GM19438 (cell line): ENCODE measurements around the gene FEN1.

Experiments used
- ATAC-seq: cut with Tn5 transposase; IDR thresholded peaks from one replicate; pipeline ENCODE4 v1.9.1; 2021; ENCODE audit warnings: low read depth; ENCODE audit not compliant: unreplicated experiment

Gene FEN1

DNA sequence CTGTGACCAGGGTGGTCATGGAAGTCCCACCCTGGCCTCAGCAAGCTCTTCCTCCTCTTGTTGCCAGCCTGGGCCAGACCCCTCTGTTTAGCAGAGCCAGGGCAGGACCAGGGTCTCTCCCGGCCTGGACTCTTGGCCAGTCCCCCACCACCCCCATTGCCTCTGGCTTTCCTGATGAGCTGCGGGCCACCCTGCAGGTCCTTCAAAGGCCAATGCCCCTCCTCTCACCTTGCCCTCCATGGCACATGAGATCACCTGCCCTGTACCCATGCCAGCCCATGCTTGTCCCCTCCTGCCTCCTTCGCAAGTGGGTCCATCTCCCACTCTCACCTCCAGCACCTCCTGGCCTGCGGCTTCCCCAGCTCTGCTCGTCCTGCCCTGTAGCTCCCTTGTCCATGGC lies 45.8 kb downstream of the FEN1 start:
- no peak for ATAC-seq

DNA sequence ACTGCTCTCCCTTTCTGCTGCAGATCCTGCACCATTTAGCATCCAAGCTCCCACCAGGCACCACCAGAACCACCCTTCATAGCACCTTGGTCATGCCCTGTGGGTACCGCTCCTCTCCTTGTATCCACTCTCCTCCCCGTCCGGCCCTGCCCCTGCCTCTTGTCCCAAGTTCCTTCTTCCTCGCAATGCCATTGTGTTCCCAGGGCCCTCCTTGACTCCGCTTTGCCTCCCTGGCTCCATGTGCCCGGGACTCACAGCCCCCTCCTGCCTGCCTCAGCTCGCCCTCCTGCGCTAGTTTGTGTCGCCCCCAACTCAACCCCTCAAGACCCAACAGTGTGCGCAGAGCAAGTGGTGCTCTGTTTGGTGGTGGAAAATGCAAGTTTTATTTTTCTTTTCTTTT lies 46.2 kb downstream of the FEN1 start:
- ATAC-seq, result no peak

DNA sequence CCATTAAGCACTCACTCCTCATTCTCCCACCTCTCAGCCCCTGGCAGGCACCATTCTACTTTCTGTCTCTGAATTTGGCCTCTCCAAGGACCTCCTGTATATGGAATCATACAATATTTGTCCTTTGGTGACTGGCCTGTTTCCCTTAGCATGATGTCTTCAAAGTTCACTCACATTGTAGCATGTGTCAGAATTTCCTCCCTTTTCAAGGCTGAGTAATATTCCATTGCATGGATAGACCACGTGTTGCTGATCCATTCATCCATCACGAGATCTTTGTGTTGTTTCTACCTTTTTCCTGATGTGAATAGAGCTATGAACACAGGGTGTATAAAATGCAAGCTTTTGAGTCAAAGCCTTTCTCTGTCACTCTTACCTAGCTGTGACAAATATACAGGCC lies 47.0 kb downstream of the FEN1 start:
- no peak for ATAC-seq

DNA sequence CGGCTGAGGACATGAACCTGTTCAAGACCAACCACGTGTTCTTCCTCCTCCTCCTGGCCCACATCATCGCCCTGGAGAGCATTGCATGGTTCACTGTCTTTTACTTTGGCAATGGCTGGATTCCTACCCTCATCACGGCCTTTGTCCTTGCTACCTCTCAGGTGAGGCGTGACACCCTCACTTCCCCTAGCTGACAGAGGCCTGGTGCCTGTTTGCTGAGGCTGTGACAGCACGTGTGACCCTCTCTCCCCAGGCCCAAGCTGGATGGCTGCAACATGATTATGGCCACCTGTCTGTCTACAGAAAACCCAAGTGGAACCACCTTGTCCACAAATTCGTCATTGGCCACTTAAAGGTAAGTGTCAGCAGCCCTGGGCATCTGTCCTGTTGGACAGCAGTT lies 47.7 kb downstream of the FEN1 start:
- ATAC-seq, result no peak

DNA sequence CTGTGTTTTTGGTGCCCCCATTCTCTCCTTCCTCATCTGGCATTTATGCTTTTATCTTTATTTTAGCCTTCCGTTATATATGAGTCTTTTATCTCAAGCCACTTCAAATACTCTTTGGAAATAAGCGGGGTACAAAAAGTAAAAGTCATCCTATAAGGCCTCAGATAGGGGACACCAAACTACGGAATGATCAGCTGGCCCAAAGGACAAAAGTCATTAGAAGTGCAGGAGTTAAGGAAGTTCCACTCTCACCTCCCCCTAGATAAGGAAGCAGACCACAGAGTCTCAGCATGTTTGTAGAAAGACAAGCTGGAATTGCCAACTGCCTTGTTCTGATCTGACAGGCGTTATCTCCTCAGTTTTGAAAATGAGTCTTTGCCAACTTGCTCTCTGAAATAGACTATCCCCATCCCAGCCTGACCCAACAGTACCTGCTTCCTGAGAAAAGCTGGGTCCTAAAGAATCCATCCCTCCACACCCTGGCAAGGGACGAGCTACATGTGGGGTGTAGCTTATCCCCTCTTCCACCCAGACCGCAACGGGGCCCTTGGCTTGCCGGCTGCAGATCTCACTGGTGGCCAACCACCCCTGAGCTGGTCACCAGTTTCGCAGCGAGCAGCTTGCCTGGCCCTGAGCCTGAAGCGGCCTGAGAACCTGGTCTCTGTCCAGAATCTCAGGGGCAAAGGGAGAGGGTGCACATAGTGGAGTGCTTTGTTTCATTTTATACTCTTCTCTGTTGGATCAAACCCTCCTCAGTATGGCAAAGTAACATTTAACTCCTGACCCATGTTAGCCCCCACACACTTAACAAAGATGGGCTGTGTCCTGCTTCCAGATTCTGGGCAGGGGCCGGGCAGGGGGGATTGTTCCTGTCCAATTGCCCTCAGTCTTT lies 49.2 kb downstream of the FEN1 start:
- no peak for ATAC-seq

DNA sequence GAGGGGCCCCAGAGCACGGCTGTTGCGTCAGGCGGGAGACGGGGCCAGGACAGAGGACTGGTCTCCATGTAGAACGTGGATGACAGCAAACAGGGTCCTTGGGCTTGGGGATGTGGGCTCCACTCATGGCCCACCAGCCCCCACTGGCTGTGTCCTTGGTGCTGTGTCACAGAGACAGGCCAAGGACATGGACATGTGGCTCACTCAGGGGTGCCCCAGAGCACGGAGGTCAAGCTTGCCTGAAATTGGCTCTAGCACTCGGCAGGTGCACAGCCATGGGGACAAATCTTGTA lies 49.8 kb downstream of the FEN1 start:
- no peak for ATAC-seq

DNA sequence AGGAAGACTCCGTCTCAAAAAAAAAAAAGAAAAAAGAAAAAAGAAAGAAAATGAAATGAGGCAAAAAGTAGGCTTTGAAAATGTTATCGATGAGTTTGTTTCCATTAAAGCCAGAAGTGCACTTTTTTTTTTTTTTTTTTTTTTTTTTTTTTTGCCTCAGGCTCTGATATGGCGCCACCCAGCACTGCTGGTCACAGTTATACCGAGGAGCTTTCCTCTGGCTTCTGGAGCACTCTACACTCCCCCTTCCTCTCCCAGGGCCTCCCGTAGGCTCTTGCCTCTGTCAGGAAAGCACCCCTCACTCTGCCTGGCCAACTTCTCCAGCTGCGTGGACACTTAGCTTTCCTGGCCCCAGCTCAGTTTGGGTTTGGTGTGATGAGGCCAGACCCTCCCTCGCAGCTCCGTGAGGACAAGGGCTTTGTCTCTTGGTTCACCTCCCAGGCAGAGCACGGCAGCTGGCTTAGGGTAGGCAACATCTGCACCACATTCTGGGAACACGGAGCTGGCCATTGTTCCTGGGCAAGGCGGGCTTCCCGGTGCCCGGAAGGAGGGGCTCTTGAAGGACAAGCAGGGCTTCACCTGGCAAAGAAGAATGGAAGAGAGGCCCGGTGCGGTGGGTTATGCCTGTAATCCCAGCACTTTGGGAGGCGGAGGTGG lies 52.3 kb downstream of the FEN1 start:
- no peak for ATAC-seq

DNA sequence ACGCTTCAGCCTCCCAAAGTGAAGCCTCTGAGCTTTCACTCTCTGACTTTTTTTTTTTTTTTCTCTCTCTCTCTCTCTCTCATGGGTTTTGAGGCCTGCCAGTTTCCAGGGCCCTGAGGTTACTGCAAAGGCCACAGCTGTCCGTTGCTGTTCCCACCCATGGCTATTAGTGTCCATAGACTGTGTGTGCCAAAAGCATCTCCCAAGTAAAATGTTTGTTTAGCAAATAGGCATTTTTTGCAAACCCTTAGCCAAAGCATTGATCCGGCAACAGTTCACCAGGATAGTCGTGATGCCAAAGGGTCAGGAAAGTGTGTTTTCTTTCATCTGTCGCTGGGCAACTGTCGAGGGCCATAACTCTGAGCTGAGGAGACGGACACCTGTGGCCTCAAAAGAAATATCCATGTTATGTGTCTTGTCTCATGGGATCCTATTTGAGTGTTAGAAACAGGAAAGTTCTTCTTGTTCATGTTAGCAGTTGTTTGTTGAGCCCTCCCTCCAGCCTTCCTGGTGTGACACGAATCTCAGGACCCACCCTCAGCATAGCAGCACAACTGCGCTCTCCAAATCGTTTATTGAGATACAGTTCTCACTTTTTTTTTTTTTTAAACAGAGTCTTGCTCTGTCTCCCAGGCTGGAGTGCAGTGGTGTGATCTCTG lies 53.8 kb downstream of the FEN1 start:
- ATAC-seq, result no peak
